DMS153 (cell line): ENCODE results near the gene TPM1.

Experiments used
- DNase-seq: peaks from one replicate; lab custom pipeline; 2025; lab: John Stamatoyannopoulos, UW

TPM1 gene

DNA sequence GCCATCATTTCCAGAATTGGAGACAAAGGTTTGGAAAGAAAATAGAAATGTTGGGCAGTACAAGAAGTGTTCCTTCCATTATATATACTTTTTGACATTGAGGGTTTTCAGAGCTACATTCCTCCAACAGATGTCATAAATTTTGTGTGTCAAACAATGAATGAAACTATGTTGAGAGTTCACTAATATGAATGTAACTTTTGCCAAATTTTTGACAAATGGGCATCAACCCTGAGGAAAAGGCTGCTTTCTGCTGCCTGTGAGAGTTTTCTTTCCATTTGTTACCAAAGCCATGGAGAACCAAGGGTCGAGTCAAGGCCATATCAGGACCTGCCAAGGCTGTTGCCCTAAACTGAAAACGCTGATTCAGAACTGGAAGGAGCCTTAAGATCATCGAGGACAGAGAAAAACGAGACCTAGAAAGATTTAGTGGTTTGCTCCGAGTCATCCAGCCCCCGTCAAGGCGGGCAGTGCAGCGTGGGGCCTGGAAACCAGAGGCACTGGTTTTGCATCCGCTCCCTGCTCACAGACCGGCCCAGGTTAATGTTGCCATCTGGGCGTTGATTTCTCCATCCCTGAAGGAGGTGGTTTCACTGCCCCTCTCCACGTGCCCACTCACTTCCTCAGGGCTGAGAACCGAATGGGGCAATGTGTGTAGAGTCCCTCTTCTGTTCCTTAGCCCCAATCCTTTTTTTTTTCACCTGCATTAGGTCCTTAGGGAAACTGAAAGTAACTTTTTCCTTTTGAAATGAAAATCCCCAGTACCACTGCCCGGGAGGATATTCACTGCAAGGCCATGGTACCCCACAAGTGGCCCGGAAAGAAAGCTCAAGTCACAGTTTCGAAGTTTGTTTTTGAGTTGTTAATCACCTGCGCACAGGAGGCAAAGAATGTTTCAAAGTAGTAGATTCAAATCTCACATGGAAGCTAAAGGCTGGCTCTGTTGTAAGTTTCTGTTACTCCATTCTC, 32.8 kb downstream of the TPM1 start:
- no peak for DNase-seq

DNA sequence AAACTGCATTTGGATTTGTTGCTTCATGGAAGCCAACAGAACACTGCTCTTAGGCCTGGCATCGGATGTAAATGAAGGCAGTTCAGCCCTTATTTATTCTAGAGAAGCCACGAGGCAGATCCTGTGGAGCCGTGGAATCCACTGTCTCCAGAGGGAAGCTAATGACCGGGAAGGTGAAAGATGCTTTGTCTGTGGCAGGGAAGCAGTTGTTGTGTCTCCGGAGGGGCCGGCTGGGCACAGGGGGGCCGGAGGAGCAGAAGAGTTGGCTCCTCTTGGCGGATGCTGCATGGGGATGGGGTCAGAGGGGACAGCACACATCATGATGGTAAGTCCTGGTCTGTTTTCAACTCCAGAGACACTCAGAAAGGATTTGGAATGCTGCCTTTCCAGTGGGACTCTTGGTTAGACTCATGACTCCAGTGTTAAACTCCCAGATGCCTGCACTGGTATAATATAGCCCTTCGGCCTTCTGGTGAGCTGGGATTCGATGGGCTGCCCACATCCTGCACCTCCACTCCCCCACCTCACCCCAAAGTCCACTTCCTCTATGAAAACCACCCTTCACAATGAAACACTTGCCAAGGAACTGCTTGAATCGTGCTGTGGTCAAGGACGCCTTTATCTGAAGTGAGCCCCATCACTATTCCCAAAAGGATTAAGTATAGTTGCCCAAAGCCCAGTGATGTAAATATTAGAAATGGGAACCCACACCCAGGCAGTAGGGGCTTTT, 33.6 kb downstream of the TPM1 start:
- DNase-seq, result no peak

DNA sequence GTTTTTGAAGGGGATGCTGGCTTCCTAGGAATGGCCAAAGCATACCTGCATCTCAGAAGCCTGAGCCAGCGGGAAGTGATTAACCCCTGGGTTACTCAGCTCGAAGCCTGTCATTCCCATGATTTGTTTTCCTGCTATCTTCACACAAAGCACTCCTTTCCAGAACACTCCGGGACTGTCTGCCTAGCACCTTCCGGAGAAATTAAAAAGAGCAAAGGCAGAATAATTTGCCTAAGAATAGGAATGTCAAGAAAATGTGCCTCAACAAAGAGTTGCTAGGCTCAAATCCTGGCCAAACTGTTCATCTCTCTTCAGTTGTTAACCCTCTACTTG, 34.1 kb downstream of the TPM1 start:
- no peak for DNase-seq

DNA sequence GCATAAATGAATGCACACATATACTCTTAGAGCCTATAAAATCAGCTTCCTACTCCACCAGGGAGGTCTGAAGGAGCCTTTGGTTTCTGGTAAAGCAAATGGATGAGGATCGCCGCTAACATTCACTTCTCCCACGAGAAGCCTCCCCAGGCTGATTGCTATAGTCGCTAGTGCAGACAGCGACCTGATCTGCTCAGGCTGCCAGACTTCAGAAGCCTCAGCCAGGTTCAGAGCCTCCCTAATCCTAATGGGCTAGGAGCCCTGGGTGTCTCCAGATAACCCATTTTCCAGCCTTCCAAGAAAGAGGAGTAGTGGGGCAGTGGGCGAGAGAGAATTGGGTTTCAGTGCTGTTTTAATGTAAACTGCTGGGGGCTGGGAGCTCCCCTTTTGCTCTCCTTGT, 35.4 kb downstream of the TPM1 start:
- DNase-seq, result no peak

DNA sequence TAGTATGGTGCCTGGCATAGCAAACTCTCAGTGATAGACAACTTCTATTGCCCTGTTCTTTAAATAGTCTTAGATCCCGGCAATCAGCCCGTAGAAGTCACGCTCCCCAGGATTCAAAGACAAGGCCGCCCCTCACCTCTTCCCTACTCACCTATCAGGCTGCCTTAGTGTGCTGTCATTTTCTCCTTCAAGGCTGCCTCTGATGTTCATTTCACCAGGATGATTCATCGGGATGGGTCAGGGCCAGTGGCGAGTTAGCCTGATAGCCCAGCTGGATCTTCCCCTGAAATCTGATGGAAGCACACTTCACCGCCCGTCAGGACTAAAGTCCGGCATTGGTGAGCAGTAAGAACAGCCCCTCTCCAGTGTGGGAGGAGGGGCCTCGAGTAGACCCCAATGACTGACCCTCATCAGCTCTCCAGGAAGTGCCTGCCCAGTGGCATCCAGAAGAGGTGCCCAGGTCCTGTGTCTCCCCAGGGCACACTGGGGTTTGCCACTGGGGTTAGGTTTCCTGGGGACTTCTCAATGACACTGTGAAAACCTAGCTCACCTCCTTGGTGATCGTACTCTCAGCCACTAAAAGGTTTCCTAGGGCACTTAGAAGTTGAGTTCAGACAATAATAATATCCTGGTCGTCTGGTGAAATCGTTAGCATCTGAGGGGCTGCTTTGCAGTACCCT, 37.5 kb downstream of the TPM1 start:
- no peak for DNase-seq

DNA sequence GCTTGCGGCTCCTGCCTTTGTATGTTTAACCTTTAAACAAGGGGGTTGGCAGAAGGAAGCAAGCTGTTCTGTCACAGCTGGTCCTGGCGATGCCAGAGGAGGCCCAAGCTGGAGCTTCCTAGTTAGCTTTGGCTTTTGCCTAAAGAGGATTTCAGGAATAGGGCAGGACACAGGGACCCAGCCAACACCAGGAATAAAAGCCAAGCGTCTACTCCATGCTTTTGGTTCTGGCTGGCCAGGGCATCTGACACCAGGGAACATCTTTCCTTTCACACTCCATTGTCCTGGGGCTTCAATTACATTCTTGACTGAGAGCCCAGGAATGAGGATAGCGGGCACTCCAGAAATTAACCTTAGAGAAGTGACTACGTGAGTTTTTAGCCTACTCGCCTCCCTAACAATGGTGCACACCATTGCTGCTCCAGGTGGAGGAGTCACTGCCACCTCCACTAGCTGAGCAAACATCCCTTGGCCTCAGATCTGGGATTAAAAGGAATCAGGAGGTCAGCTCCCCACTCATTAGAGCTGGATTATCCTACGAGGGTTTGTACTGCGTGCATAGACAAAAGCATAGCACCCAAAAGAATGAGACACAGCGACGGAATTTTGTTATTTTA, 38.2 kb downstream of the TPM1 start:
- no peak for DNase-seq

DNA sequence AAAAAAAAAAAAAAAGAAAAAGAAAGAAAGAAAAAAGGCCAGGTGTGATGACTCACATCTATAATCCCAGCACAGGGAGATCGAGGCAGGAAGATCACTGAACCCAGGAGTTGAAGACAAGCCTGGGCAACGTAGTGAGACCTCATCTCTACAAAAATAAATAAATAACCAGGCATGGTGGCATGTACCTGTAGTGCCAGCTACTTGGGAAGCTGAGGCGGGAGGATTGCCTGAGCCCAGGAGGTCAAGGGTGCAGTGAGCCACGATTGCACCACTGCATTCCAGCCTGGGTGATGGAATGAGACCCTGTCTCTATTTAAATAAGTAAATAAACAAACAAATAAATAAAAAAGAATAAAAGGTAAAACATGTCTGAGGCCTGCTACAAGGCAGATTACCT, 39.8 kb downstream of the TPM1 start:
- DNase-seq, result no peak

DNA sequence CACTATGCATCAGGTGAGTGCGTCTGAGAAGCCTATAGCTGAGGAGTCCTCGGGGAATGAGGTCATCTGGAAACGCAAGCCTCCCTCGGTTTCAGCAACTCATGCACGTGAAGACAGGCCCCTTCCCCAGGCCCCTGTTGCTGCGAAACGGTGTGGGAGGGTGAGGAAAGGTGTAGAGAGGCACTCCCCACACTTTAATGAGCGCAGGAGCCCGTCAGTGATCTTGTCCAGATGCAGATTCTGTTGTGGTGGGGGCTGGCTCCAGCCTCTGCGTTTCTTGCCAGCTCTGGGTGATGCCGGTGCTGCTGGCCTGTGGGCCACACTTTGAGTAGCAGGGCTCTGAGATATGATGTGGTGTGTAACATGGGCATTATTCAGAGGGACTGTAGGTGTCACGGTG, 40.5 kb downstream of the TPM1 start:
- DNase-seq, result no peak

DNA sequence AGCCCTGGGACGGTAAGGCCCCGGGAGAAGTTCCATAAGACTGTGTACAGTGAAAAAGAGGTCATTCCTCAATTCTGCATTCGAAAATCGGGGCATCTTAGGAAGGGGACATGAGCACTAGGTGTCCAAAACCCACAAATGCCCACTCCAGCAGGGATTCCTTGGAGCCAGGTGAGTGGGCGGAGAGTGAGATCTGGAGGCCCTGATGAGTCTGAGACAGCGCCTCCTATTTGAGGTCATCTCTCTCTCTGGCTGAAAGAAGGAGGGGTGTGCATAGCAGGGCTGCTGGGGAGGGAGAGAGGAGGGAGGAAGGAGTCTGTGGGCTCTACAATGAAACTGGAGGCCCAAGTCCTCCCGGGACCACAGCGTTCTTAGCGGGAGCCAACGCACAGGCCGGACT, 41.0 kb downstream of the TPM1 start:
- no peak for DNase-seq

DNA sequence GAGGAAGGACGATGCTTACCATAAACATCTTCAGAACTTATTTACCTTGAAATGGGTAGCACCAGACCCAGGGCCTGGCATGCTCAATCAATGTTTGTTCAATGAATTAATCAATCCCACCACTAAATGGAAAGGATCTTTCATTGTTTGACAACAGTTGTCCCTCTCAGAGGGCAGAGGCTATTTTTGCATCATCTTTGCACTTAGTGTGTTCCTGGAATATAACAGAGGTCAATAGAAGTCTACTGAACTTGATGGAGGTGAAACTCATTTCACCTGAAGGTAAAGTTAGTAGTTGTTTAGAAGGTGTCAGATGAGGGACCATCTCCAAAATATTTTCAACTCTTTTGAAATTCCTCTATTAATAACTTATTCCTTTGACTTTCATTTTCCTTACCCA, 42.3 kb downstream of the TPM1 start:
- DNase-seq, result no peak

DNA sequence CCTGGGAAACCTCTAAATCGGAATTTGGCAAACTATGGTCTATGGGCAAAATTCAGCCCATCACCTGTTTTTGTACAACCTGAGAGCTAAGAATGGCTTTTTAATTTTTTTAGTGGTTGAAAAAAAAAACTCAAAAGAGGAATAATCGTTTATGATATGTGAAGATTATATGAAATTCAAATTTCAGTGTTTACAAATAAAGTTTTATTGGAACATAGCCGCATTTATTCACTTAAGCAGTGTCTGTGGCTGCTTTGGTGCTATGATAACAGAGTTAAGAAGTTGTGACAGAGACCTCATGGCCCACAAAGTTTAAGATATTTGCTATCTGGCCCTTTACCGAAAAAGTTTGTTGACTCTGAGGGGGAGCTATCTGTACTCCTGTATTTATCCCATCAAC, 42.7 kb downstream of the TPM1 start:
- DNase-seq, result no peak

DNA sequence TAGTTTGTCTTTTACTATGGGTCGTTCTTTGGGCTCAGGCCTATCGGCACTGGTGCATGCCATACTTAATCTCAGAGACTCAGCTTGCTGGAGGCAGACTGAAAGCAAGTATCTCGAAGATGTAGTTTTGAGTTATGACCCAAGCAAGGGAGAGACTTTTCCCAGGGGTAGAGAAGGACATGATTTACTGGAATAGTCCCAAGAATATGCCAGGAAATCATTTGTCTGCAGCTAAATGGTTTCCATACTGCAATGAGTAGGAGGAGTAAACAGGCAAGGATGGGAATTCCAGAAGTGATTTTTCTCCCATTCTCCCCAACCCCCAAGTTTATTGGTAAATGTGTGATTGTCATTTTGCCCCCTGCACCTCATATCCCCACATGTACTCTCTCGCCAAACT, 43.7 kb downstream of the TPM1 start:
- no peak for DNase-seq

DNA sequence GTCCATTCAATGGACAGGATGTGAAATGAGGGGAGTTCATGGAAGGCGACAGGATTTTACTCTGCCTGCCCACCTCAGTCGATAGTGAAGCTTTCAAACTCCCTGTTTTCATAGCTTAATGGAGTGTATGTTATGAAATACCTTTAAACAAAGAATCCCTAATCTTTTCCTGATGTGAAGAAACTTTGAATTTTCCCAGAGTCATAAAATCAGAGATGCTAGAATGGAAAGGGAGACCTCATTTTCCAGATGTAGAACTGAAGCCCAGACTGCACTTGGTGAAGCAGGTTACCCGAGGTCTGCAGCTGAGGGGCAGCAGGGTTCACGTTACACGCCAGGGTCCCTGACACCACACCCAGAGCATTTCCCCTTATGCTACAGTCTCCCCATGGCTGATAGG, 44.4 kb downstream of the TPM1 start:
- DNase-seq, result no peak

DNA sequence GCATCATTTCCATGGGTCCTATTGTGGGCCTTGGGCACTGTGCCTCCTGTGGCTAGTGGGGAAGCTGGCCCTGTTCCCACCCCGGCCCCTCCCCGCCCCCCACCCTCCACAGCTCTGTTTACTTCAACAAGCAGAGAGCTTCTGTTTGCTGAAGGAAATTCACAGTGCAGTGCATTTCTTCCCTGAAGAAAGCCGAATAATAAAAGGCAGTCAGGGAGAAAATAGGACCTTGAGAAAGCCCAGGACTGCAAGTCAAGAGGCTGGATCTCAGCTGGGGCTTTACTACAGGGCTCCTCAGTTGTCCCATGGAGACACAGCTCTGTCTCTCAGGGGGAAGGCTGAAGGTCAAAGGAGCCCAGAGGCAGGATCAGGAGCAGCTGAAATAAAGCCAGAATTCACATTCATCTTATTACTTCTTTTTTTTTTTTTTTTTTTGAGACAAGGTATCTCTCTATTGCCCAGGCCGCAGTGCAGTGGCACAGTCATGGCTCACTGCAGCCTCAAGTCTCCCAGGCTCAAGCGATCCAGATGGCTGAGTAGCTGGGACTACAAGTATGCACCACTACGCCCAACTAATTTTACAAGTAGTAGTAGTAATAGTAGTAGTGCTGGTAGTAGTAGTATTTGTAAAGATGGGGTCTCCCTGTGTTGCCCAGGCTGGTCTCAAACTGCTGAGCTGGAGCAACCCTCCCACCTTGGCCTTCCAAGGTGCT, 46.1 kb downstream of the TPM1 start:
- DNase-seq, result no peak

DNA sequence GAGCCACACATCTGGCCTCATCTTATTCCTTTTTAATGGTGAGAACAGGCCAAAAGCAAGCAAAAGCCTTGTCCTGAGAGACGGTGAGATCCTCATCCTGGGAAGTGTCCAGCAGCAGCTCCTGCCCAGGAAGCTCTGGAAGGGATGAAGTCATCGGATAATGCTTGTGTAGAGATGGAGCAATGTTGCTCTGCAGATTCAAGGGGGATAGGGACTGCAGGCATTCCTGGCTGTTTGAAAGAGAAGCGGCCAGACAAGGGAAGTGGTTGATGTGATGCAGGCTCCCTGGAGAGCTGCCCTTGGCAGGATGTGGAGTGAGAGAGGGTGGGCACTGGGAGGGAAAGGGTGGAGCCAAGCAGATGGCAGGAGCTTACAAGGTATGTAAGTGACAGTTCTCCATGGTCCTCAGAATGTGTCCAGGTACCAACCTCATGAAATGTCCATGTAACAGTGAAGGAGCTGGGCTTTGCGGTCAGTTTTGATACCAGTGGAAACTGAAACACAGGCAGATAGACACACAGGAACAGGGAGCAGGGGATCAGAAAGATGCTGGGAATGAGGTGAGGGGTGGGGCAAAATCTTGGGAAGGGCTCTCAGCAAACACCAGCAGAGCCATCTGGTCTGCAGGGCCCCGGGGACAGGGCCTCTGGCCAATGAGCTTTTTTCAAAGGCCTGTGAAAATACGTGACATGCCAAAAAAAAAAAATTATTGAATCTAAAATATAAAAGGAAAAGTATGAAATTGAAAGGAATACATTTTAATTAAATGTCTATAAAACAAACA, 46.9 kb downstream of the TPM1 start:
- peak; percentile 14 for DNase-seq

DNA sequence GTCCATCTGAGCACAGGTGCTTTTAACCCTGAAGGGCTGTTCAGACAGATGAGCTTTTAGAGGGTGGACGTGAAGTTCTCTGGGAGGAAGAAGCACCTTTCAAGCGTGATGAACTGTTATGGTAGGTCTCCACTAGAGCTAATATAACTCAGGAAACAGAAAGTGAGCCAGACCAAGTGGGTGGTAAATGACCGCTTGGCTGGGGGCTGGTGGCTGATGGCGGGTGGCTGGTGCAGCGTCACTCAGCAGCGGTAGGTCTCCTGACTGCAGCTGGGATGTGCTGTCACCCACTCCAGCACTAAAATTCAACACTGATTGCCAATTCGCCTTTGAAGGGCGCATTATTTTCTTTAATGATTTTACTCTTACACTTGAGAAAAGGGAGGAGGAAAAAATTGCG, 47.9 kb downstream of the TPM1 start:
- DNase-seq, result no peak

DNA sequence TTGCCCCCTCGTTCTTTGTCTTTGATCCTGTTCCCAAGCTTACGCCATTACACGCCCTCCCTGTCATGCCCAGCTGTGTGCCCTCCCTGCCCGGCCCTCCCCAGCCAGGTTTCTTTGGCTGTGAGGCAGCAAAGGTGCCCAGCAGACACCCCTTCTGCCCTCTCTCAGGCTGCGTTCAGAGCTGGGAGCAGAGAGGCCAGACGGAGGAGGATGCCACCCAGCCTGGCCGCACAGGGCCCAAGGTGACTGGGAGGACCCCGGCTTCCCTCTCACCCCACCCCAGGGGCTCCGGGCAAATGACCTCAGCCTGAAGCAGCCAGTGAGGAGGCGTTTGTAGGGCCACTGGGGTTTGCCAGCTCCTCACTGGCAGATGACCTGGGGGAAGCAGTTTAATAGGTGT, 48.3 kb downstream of the TPM1 start:
- DNase-seq, result no peak

DNA sequence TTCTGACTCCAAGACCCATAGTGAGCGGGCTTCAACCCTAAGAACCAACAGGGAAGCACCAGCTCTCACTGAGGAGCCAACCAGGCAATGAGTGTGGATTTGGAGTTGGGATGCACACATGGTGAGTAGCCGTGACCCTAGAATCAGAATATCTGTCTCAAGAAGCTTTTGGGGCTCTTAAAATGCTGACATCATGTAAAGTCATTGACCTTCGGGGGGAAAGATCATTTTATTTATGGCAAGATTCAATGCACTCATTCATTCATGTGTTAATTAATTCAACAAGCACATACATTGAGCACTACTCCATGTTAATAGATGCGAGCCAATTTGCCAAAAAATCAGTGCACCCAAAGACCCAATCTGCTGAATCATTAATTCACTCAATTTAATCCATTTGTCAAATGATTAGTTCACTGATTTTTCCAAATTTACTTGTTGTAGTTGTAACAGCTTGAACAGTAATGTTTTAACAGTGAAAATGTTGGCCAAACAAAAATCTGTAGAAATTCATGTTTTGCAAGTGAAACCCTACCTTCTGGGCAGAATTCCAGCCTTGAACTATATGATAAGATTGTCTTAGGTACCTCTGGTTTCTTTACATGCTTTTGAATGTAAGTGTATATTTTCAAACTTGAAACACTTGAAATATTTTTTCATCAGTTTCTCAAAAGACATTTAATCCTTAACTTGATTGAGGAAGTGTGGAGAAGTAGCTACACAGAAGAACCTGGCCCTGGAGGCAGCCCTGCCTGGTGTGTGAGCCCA, 49.3 kb downstream of the TPM1 start:
- no peak for DNase-seq

DNA sequence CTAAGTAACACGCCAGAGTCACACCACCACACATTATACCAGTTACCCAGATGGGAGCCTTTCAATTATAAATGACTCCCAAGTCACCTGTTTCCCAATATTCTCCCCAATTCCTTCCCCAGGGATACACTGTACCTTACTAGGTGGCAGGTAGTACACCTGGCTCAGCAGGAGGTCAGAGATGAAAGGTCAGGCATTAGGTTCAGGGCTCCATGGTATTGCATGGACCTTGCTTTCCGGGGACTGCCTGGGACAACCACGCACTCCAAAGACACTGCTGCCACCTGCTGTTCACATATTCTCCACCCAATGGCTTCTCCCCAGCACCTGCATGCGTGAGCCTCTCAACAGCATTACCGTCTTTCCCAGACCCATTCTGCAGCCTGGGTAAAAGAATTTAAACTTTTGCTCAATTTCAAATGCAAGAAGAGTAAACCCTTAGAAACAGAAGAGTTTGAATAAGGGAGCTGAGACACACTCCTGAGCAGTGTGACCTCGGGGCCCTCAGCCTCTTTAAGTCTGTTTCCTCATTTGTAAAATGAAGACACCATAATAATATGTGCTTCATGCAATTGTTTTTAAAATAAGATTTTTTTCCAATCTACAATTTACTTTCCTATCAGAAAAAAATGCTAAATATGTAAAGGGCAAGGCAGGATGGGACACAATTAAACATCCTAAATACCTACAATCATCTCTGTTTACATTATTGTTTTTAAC, 51.1 kb downstream of the TPM1 start:
- peak; percentile 28 for DNase-seq

DNA sequence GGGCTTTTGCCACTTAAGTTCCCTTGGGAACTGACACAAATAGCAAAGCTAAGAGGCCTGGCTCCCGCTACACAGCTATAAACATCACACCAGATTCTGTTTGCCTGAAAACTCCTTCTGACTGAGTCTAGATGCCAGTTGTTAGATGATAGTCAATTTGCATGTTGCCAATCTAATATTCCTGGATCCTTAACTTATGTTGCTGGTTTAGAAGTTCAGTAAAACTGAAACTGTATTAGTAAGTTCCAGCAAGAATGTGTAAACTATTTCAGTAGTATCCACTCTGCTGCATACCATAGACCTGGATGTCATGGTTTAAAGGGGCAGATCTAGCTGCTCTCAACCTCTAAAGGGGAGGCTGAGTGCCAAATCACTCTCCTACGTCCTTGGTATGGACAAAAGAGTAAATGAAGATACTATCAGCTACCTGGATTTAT, 52.0 kb downstream of the TPM1 start:
- DNase-seq, result no peak
